Measurements from ENCODE around the gene THAP4.

The THAP4 gene

DNA sequence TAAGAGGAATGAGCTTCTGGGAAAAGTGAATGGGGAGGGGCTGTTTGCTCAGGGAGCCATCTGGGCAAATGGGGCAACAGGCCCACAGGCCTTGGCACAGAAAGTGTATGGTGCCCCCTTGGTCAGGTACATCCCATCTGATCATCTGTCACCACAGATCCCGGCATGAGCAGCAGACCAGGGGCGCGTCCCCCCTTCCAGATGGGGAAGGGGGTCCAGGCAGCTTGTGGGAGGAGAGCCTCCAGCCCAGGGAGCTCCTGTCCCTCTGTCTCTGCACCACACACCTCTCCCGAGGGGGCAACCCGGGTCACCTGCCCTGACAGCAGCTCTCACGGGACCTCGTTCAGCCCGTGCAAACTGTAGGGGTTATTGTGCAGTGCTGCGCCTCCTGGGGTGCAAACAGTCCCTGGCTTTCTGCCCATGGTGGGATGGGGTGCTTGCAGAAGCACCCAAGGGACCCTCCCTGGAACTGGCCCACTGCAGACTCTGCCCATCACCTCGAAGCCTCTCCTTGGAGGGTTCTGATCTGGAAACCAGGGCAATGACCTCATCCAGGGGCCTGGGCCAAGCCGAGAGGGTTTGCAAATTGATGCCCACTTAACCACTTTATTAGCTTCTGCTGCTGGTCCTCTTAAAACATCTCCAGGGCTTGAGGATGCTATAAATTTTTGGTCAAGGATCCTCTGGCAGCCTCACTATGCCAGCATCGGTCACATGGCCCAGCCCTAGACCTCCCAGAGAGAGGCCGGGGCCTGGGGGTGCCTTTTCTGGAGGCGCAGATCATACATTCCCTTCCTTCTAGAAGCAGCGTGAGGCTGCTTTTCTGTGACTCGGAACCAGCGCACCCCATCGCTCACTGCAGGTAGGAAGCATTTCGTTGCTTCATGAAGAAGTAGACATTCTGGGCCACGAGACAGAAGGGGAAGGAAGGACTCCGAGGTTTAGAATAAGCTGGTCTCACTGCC, 86.1 kb downstream of the THAP4 start:
- in situ Hi-C loops (cut with MboI; ENCODE audit: low sequenced_read_pairs): no loop called here

DNA sequence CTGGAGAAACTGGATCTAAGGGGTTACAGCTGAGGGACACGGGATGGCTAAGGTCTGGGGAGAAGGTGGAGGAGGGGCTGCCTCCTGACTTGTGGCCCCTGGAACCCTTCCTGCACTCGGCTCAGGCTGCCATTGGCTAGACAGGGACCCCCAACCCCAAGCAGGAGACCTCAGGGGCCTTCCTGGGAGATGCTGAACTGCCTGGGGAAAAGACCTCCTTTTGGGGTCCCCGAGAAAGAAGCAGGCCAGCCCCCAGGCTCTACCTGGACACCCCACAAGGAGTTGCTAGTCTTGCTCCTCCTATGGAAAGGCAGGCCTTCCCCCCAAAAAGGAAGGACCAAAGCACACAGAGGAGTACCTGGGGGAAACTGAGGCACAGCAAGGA, 88.5 kb downstream of the THAP4 start:
- in situ Hi-C loops (cut with MboI; ENCODE audit: low sequenced_read_pairs): no loop called here

DNA sequence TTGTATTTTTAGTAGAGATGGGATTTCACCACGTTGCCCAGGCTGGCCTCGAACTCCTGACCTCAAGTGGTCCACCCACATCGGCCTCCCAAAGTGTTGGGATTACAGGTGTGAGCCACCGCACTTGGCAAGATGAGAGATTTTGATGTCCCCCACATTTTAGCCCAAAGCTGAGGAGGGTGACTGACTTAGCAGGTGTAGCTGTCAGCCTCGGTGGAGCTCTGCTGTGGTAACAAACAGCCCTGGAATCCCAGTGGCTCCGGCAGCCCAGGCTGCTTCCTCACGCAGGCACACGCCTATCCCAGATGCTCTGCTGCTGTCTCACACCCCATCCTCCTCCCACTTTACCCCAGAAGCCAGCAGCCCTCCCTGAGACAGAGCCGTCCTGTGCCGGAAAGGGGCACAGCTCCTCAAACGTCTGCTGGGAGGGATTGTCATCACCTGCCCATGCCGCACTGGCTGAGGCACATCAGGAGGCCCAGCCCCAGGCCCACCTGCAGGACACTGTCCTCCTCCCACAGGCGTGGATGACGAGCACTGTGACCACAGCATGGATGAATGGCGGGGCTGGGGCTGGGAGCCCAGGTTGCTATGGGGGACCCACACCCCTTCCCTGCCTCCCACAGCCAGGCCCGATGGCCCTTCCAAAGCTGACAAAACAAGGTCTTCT, 89.0 kb downstream of the THAP4 start:
- in situ Hi-C loops (cut with MboI; ENCODE audit: low sequenced_read_pairs): no loop called here

DNA sequence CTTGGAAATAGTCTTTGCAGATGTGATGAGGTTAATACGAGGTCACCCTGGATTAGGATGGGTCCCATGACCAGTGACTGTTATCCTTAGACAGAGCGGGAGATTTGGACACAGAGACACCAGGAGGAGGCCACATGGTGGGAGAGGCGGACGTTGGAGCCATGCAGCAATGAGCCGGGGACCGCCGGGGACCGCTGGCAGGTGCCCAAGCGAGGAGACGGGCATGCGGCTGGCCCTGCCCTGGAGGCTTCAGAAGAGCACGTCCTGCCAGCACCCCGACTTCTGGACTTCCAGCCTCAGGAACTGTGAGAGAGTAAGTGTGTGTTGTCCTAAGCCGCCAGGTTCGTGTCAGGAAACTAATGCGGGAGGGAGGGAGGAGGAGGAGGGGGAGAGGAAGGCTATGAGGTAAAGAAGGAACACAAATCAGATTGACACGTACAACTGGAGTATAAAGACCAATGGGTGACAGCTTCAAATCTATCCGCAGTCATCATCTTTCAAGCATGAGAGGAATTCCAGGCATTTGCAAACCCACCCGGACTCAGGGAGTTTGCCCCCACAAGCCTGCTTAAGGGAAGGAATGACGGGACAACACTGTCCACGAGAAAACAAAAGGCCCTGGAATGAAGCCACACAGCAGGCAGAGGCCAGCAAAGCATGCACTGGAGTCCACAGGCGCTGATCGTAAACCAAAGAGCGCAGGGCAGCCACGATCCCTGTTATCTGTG, 90.0 kb downstream of the THAP4 start:
- in situ Hi-C loops (cut with MboI; ENCODE audit: low sequenced_read_pairs): no loop called here

- in situ Hi-C loops (cut with MboI; ENCODE audit: low sequenced_read_pairs): no loop called here
These were observed 91.2 kb downstream of the THAP4 start for GRCh38 chr2:241545523-241546473.

DNA sequence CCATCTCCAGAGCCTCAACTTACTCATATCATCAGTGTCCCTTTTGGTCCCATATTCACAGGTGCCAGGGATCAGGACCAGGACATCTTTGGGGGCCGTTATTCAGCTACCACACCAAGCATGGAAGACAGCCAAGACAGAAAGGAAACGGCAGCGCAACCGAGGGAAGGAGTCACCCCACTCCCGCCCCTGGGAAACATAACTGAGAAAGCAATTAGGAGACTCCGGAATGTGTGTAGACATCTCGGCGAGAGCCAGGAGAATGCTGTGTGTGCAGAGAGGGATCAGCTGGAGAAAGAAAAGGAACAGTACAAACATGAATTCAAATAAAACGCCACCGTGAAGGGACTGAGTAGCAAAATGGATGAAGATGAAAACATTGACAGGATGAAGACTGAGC, 91.9 kb downstream of the THAP4 start:
- in situ Hi-C loops (cut with MboI; ENCODE audit: low sequenced_read_pairs): no loop called here

DNA sequence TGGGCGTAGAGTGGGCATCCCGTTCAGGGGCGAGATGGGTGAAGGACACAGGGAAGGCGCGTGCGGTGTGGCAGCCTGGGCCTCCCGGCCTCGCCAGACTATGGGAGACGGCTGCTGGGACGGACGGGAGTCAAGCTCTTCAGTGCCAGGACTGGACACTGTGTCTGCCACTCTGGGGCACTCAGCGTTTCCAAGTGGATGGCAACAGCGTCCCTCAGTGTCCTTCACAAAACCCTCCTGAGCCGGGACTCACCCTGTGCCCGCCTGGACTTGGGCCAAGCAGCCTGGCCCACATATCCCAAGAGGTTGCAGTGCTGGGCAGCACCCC, 94.7 kb downstream of the THAP4 start:
- in situ Hi-C loops (cut with MboI; ENCODE audit: low sequenced_read_pairs): no loop called here

- in situ Hi-C loops (cut with MboI; ENCODE audit: low sequenced_read_pairs): no loop called here
These were observed 95.2 kb downstream of the THAP4 start for GRCh38 chr2:241541564-241542277.

GRCh38 chr2:241540771-241541561, 96.0 kb downstream of the THAP4 start:
- in situ Hi-C loops (cut with MboI; ENCODE audit: low sequenced_read_pairs): no loop called here

GRCh38 chr2:241540401-241540770, 96.6 kb downstream of the THAP4 start:
- in situ Hi-C loops (cut with MboI; ENCODE audit: low sequenced_read_pairs): no loop called here

GRCh38 chr2:241539616-241540374, 97.2 kb downstream of the THAP4 start:
- in situ Hi-C loops (cut with MboI; ENCODE audit: low sequenced_read_pairs): no loop called here

- in situ Hi-C loops (cut with MboI; ENCODE audit: low sequenced_read_pairs): no loop called here
These were observed 97.9 kb downstream of the THAP4 start for GRCh38 chr2:241538838-241539615.

DNA sequence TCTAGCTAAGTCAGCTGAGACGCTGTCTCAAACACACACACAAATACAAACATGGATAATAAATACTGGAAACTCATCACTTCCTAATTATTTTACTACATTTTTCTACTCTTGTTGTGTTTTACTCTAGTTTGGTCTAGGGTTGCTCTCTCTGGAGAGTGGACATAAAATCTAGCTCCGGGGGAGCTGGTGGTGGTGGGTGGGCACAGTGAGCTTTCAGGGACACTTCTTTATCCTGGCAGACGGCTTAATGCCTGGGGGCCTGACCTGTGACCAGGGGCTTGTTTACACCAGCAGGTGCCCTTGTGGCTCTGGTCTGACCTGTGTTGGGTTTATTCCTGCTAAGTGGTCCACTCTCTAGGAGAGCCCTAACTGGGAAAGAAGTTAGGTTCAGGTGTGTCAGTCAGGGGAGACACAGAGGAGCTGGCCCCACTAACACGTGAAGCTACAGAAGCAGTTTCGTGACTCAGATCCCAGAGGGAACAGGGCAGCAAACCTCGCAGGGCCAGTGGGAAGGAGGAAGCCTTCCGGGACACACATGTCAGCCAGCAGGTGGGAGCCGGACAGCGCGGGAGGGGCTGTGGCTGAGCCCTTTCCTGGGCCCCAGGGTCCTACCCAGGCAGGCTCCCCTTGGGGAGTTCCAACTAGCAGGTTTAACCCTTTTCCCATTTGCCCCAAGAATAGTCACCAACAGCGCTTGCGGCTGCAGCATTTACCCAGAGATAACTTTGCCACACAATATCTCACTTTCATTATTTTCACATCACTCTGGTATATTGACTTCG, 100.9 kb downstream of the THAP4 start:
- in situ Hi-C loops (cut with MboI; ENCODE audit: low sequenced_read_pairs): no loop called here

DNA sequence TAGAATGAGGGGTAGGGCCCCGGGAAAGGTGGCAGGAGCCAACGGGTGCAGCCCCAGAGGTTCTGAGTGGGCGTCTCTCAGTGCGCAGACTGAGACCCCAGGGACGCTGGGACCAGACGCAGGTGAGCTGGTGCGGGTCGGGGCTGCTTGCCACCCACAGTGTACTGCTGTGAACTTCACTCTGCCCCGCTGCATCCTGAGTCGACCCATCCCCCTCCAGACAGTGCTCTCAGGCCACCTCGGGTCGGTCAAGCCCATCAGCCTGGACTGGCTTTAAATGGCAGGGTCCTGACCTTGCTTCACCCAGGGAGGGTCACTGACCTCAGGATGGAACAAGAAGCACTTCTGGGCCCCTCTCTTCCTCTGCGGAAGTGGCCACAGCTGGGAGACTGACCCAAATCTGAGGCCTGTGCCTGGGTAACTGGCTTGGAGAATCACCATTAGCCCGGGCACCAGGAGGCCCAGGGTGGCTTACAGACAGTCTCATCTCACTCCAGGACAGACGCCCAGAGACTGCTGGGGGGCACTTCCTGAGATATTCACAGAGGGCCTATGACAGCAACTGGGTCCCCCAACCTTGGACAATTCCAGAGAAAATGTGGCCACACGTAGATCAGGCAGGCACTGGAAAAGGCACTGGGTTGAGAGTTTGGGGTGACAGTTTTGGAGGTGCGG, 102.1 kb downstream of the THAP4 start:
- in situ Hi-C loops (cut with MboI; ENCODE audit: low sequenced_read_pairs): no loop called here

Measured in HL-60/S4 (cell line).